ENCODE data around the gene EEPD1.
"Not testable (repeated sequence)": the region's sequence is repeated elsewhere in the genome, so short reads cannot be mapped to it uniquely, and the experiment has no call there.

Gene EEPD1

GRCh38 chr7:36152756-36153570 is at the start of gene EEPD1:
Gene EEPD1, plus strand, starts transcription at chr7:36153254. Its CDS starts 1,071 bp downstream, at chr7:36154325.
- DNase-seq (ENCODE audit: insufficient read length, low spot score) (peak; percentile 88), FAIRE-seq (peak; percentile 98)

- no peak for DNase-seq (ENCODE audit: insufficient read length, low spot score)
- FAIRE-seq: no peak
Measured at GRCh38 chr7:36103837-36104561, 49.1 kb upstream of the EEPD1 start.

GRCh38 chr7:36106972-36107908 is 45.8 kb upstream of the EEPD1 start:
- peak; percentile 71 for FAIRE-seq
- not testable (repeated sequence) for DNase-seq (ENCODE audit: insufficient read length, low spot score)

GRCh38 chr7:36107926-36108631 is 45.0 kb upstream of the EEPD1 start:
- no peak for DNase-seq (ENCODE audit: insufficient read length, low spot score)
- FAIRE-seq: no peak

GRCh38 chr7:36109013-36109627 is 43.9 kb upstream of the EEPD1 start:
- no peak for DNase-seq (ENCODE audit: insufficient read length, low spot score)
- FAIRE-seq: no peak

GRCh38 chr7:36110584-36110983 is 42.5 kb upstream of the EEPD1 start:
- FAIRE-seq: no peak
- no peak for DNase-seq (ENCODE audit: insufficient read length, low spot score)

- FAIRE-seq (no peak), DNase-seq (ENCODE audit: insufficient read length, low spot score) (no peak)
Measured at GRCh38 chr7:36112969-36113368, 40.1 kb upstream of the EEPD1 start.

GRCh38 chr7:36114355-36114754 is 38.7 kb upstream of the EEPD1 start:
- DNase-seq (ENCODE audit: insufficient read length, low spot score) (no peak), FAIRE-seq (no peak)

GRCh38 chr7:36115448-36116321 is 37.4 kb upstream of the EEPD1 start:
- peak; percentile 87 for FAIRE-seq
- DNase-seq (ENCODE audit: insufficient read length, low spot score): peak; percentile 40

- no peak for DNase-seq (ENCODE audit: insufficient read length, low spot score)
Measured at GRCh38 chr7:36116347-36117202, 36.5 kb upstream of the EEPD1 start.

GRCh38 chr7:36117203-36117840 is 35.7 kb upstream of the EEPD1 start:
- no peak for FAIRE-seq
- no peak for DNase-seq (ENCODE audit: insufficient read length, low spot score)

More at GRCh38 chr7:36116347-36117202, 36.5 kb upstream of the EEPD1 start:
- no peak for FAIRE-seq

- DNase-seq (ENCODE audit: insufficient read length, low spot score): no peak
- no peak for FAIRE-seq
Measured at GRCh38 chr7:36118344-36118743, 34.7 kb upstream of the EEPD1 start.

GRCh38 chr7:36119005-36119706 is 33.9 kb upstream of the EEPD1 start:
- no peak for DNase-seq (ENCODE audit: insufficient read length, low spot score)
- FAIRE-seq: no peak

GRCh38 chr7:36119983-36120646 is 32.9 kb upstream of the EEPD1 start:
- not testable (repeated sequence) for FAIRE-seq; DNase-seq (ENCODE audit: insufficient read length, low spot score)

GRCh38 chr7:36125630-36126029 is 27.4 kb upstream of the EEPD1 start:
- not testable (repeated sequence) for FAIRE-seq; DNase-seq (ENCODE audit: insufficient read length, low spot score)

GRCh38 chr7:36127075-36127740 is 25.8 kb upstream of the EEPD1 start:
- DNase-seq (ENCODE audit: insufficient read length, low spot score) (no peak), FAIRE-seq (no peak)

Data from GM19239 (cell line).